Measurements from ENCODE around the gene BPIFB1.

BPIFB1 gene

GRCh38 chr20:33259371-33259770, 23.6 kb upstream of the BPIFB1 start:
- no peak overlapping the region for H3K4me3 ChIP-seq (replicated peaks; ENCODE audit: insufficient read depth, low read length)
- H3K27me3 ChIP-seq (ENCODE audit: insufficient read depth, poor library complexity, severe bottlenecking): no peaks in the 10 kb centered on the region
- TF ChIP-seq POLR2AphosphoS5 (IDR thresholded peaks at IDR 0.05; ENCODE audit: low read depth): no peak
- TF ChIP-seq SPI1 (IDR thresholded peaks at IDR 0.05; ENCODE audit: borderline replicate concordance, low read depth): no peak
- no peak overlapping the region for H3K27ac ChIP-seq (replicated peaks)
- no peak for DNase-seq (ENCODE audit: low read depth in 1 of 2, low spot score in 1 of 2)

GRCh38 chr20:33261465-33261864, 21.5 kb upstream of the BPIFB1 start:
- H3K4me3 ChIP-seq (replicated peaks; ENCODE audit: insufficient read depth, low read length): no peak overlapping the region
- H3K27me3 ChIP-seq (ENCODE audit: insufficient read depth, poor library complexity, severe bottlenecking): no peaks in the 10 kb centered on the region
- peak; percentile 45 to 60 for DNase-seq (ENCODE audit: low read depth in 1 of 2, low spot score in 1 of 2)
- peak overlapping the region; percentile 93 for H3K27ac ChIP-seq (replicated peaks)
- TF ChIP-seq SPI1 (IDR thresholded peaks at IDR 0.05; ENCODE audit: borderline replicate concordance, low read depth) (peak; percentile 51; the same call in 1 of the 2 replicates), GABPA (IDR thresholded peaks at IDR 0.05; ENCODE audit: low read depth) (no peak), CTCF (IDR thresholded peaks at IDR 0.05; ENCODE audit: insufficient read depth, low read length) (no peak), POLR2AphosphoS5 (IDR thresholded peaks at IDR 0.05; ENCODE audit: low read depth) (no peak), REST (IDR thresholded peaks at IDR 0.05; ENCODE audit: insufficient replicate concordance, low read depth) (no peak)

GRCh38 chr20:33262658-33263065, 20.4 kb upstream of the BPIFB1 start:
- no peak overlapping the region for H3K4me3 ChIP-seq (replicated peaks; ENCODE audit: insufficient read depth, low read length)
- H3K27ac ChIP-seq (replicated peaks): peak overlapping the region; percentile 93
- TF ChIP-seq GABPA (IDR thresholded peaks at IDR 0.05; ENCODE audit: low read depth): no peak
- no peak for TF ChIP-seq REST (IDR thresholded peaks at IDR 0.05; ENCODE audit: insufficient replicate concordance, low read depth)
- TF ChIP-seq SPI1 (IDR thresholded peaks at IDR 0.05; ENCODE audit: borderline replicate concordance, low read depth): no peak
- 0 out of 2 replicates have a peak, but pooled peaks have one; percentile 3 for TF ChIP-seq POLR2AphosphoS5 (IDR thresholded peaks at IDR 0.05; ENCODE audit: low read depth)
- TF ChIP-seq CTCF (IDR thresholded peaks at IDR 0.05; ENCODE audit: insufficient read depth, low read length): peak; percentile 97
- DNase-seq (ENCODE audit: low read depth in 1 of 2, low spot score in 1 of 2): peak; percentile 69 to 89
- no peaks in the 10 kb centered on the region for H3K27me3 ChIP-seq (ENCODE audit: insufficient read depth, poor library complexity, severe bottlenecking)

- Histone ChIP-seq H3K4me3 (replicated peaks; ENCODE audit: insufficient read depth, low read length) (no peak overlapping the region), H3K27ac (replicated peaks) (peak overlapping the region; percentile 93), H3K27me3 (ENCODE audit: insufficient read depth, poor library complexity, severe bottlenecking) (no peaks in the 10 kb centered on the region)
- no peak for DNase-seq (ENCODE audit: low read depth in 1 of 2, low spot score in 1 of 2)
- TF ChIP-seq REST (IDR thresholded peaks at IDR 0.05; ENCODE audit: insufficient replicate concordance, low read depth) (no peak), CTCF (IDR thresholded peaks at IDR 0.05; ENCODE audit: insufficient read depth, low read length) (no peak), POLR2AphosphoS5 (IDR thresholded peaks at IDR 0.05; ENCODE audit: low read depth) (no peak), SPI1 (IDR thresholded peaks at IDR 0.05; ENCODE audit: borderline replicate concordance, low read depth) (no peak), GABPA (IDR thresholded peaks at IDR 0.05; ENCODE audit: low read depth) (no peak)
These were observed 19.2 kb upstream of the BPIFB1 start for GRCh38 chr20:33263784-33264183.

All from HL-60 (cell line).